Chondrocyte (in vitro differentiated cells): Measurements from ENCODE around the gene ERC1. TPM values are rescaled to one million over a fixed set of nuclear protein-coding genes. Genes with fewer than 3 reads are reported as not detected.
"Not testable (repeated sequence)": the region's sequence is repeated elsewhere in the genome, so short reads cannot be mapped to it uniquely, and the experiment has no call there.

Experiments used
- DNase-seq: peaks from one replicate; pipeline ENCODE4 v3.0.0; 2021; ENCODE audit warnings: mixed read lengths, low spot score
- H3K27ac Mint-ChIP-seq: one replicate; pipeline ENCODE4 v1.8.0; 2021; ENCODE audit warnings: mild to moderate bottlenecking, moderate library complexity, mixed read lengths; ENCODE audit not compliant: unreplicated experiment
- H3K27me3 Mint-ChIP-seq: 2 replicates; pipeline ENCODE4 v1.8.0; 2021; ENCODE audit warnings: low read depth, mixed read lengths
- H3K36me3 Mint-ChIP-seq: 2 replicates; pipeline ENCODE4 v1.8.0; 2021; ENCODE audit warnings: low read depth, mixed read lengths
- H3K4me1 Mint-ChIP-seq: 2 replicates; pipeline ENCODE4 v1.8.0; 2021; ENCODE audit warnings: low read depth, mild to moderate bottlenecking, mixed read lengths
- H3K4me3 Mint-ChIP-seq: one replicate; pipeline ENCODE4 v1.8.0; 2021; ENCODE audit warnings: mild to moderate bottlenecking, moderate library complexity, mixed read lengths; ENCODE audit not compliant: unreplicated experiment
- H3K9me3 Mint-ChIP-seq: 2 replicates; pipeline ENCODE4 v1.8.0; 2021; ENCODE audit warnings: low read depth, mixed read lengths
- CTCF ChIP-seq: fragments of 200-600 bp; sonication (generic); IDR thresholded peaks from 2 replicates; pipeline ENCODE4 v1.5.0; 2021; ENCODE audit warnings: antibody characterized with exemption, mild to moderate bottlenecking, moderate library complexity
- total RNA-seq: library from RNA; stranded (reverse); gene quantifications from 3 replicates; pipeline ENCODE4 v1.2.1, GENCODE V29; 2021

ERC1 gene
- total RNA-seq, 1 donor from 2014 or later, result 79.3 TPM

GRCh38 chr12:1189163-1189562 is 198.1 kb downstream of the ERC1 start:
- Mint-ChIP-seq H3K27me3 (no peaks in the 10 kb centered on the region), H3K36me3 (peaks cover 14% of the 10 kb centered on the region), H3K27ac (no peak overlapping the region), H3K4me3 (no peak overlapping the region), H3K4me1 (peaks cover 19% of the 10 kb centered on the region), H3K9me3 (no peaks in the 10 kb centered on the region)
- TF ChIP-seq CTCF, result no peak
- DNase-seq, result no peak

GRCh38 chr12:1195513-1195912 is 204.5 kb downstream of the ERC1 start:
- Mint-ChIP-seq H3K27ac (no peak overlapping the region), H3K4me3 (no peak overlapping the region), H3K36me3 (peaks cover 9% of the 10 kb centered on the region), H3K27me3 (no peaks in the 10 kb centered on the region), H3K9me3 (no peaks in the 10 kb centered on the region), H3K4me1 (peaks cover 18% of the 10 kb centered on the region)
- DNase-seq, result no peak
- no peak for TF ChIP-seq CTCF

GRCh38 chr12:1197264-1198018 is 206.4 kb downstream of the ERC1 start:
- peak overlapping the region; percentile 70 for H3K27ac Mint-ChIP-seq
- no peaks in the 10 kb centered on the region for H3K9me3 Mint-ChIP-seq
- H3K27me3 Mint-ChIP-seq, result no peaks in the 10 kb centered on the region
- DNase-seq, result no peak
- H3K4me3 Mint-ChIP-seq, result no peak overlapping the region
- H3K4me1 Mint-ChIP-seq, result peaks cover 12% of the 10 kb centered on the region
- peaks cover 5% of the 10 kb centered on the region for H3K36me3 Mint-ChIP-seq
- no peak for TF ChIP-seq CTCF

GRCh38 chr12:1198854-1199253 is 207.8 kb downstream of the ERC1 start:
- not testable (repeated sequence) for H3K27me3 Mint-ChIP-seq, H3K4me3 Mint-ChIP-seq, H3K27ac Mint-ChIP-seq, H3K9me3 Mint-ChIP-seq, DNase-seq, H3K36me3 Mint-ChIP-seq
- peaks cover 12% of the 10 kb centered on the region for H3K4me1 Mint-ChIP-seq

- H3K9me3 Mint-ChIP-seq, result no peaks in the 10 kb centered on the region
- DNase-seq, result no peak
- no peak for TF ChIP-seq CTCF
- peaks cover 12% of the 10 kb centered on the region for H3K4me1 Mint-ChIP-seq
- H3K27ac Mint-ChIP-seq, result no peak overlapping the region
- H3K27me3 Mint-ChIP-seq, result no peaks in the 10 kb centered on the region
- H3K36me3 Mint-ChIP-seq, result peaks cover 5% of the 10 kb centered on the region
- H3K4me3 Mint-ChIP-seq, result no peak overlapping the region
Observed at GRCh38 chr12:1199700-1200099, 208.7 kb downstream of the ERC1 start.

- Mint-ChIP-seq H3K27ac (no peak overlapping the region), H3K4me1 (peaks cover 19% of the 10 kb centered on the region), H3K27me3 (no peaks in the 10 kb centered on the region), H3K36me3 (peaks cover 5% of the 10 kb centered on the region), H3K4me3 (no peak overlapping the region), H3K9me3 (no peaks in the 10 kb centered on the region)
- TF ChIP-seq CTCF, result no peak
- DNase-seq, result no peak
Observed at GRCh38 chr12:1201030-1201429, 210.0 kb downstream of the ERC1 start.
